HCT116 (cell line): ENCODE measurements around the gene PSME3IP1. TPM values are rescaled to one million over a fixed set of nuclear protein-coding genes. Genes with fewer than 3 reads are reported as not detected.

Source experiments
- ATAC-seq: fragments of 200-7000 bp; cut with Tn5 transposase; 2 replicates; pipeline ENCODE4 v1.9.1; 2020; ENCODE audit warnings: mild to moderate bottlenecking, moderate library complexity
- BruUV-seq: library from RNA; stranded (reverse); fragments of 400-500 nt; replicated peaks from 2 replicates; lab custom pipeline; 2021; lab: Mats Ljungman, UMichigan
- CTCF ChIA-PET: fragments of 300-600 bp; sonication (Branson Sonifier 250); formaldehyde crosslinking; loops from one replicate; lab custom pipeline; 2021; ENCODE audit warnings: antibody characterized with exemption; lab: Charles Lee
- POLR2A ChIA-PET: fragments of 300-600, 350-600 bp; sonication (Branson Sonifier 250); formaldehyde crosslinking; loops from one replicate; lab custom pipeline; 2021; ENCODE audit warnings: antibody characterized with exemption; lab: Charles Lee
- RAD21 ChIA-PET, 2 experiments: fragments of 300-600 bp; sonication (Branson Sonifier 250); formaldehyde crosslinking; loops; one replicate each; lab custom pipeline; 2023; ENCODE audit warnings: low total read pairs in 2 of 2; ENCODE audit not compliant: uncharacterized antibody in 2 of 2, unreplicated experiment in 2 of 2, low non-redundant PET in 1 of 2; lab: Charles Lee
- DNase-seq: peaks from one replicate; pipeline ENCODE4 v3.0.0-alpha.2; 2010; ENCODE audit warnings: low read depth, low spot score
- H2AFZ ChIP-seq: fragments of 200-600 bp; shearing (Covaris generic), sonication (generic); 2 replicates; pipeline ENCODE4 v1.6.1; 2017; ENCODE audit warnings: low read depth, mixed run types, mixed read lengths, antibody characterized with exemption, low read length; ENCODE audit not compliant: poor library complexity, severe bottlenecking
- H3K27ac ChIP-seq: 2 replicates; pipeline ENCODE4 v1.5.1; 2012; ENCODE audit warnings: low read depth, low read length
- H3K27me3 ChIP-seq: fragments of 200-600 bp; sonication (generic); 2 replicates; pipeline ENCODE4 v1.6.1; 2016; ENCODE audit warnings: mixed run types, low read length, mixed read lengths; ENCODE audit not compliant: insufficient read depth
- H3K36me3 ChIP-seq, 2 experiments: fragments of 200-500 bp in 1 of 2; fragments of 200-600 bp in 1 of 2; sonication (Bioruptor generic) in 1 of 2; sonication (generic) in 1 of 2; 2 replicates each; pipeline versions ENCODE4 v1.5.1 to v1.6.1; 2014 to 2016; ENCODE audit warnings: low read length in 2 of 2, inconsistent platforms in 1 of 2, mixed read lengths in 1 of 2, mixed run types in 1 of 2; ENCODE audit not compliant: insufficient read depth in 2 of 2, control insufficient read depth in 1 of 2
- H3K4me1 ChIP-seq, 2 experiments: fragments of 200-600 bp in 1 of 2; sonication (generic) in 1 of 2; 2 replicates each; pipeline versions ENCODE4 v1.5.1 to v1.6.1; 2012 to 2017; ENCODE audit warnings: low read length in 2 of 2, inconsistent platforms in 1 of 2, mild to moderate bottlenecking in 1 of 2, mixed read lengths in 1 of 2, mixed run types in 1 of 2, moderate library complexity in 1 of 2; ENCODE audit not compliant: insufficient read depth in 2 of 2, control insufficient read depth in 1 of 2
- H3K4me2 ChIP-seq: fragments of 200-600 bp; sonication (generic); 2 replicates; pipeline ENCODE4 v1.6.1; 2017; ENCODE audit warnings: mixed run types, low read length, mixed read lengths
- H3K4me3 ChIP-seq, 2 experiments: fragments of 200-600 bp in 1 of 2; sonication (generic) in 1 of 2; replicated peaks in 1 of 2; 2 replicates each; pipeline ENCODE4 v1.5.1; 2011 to 2016; ENCODE audit warnings: low read length in 2 of 2, control low read depth in 1 of 2, low read depth in 1 of 2, mild to moderate bottlenecking in 1 of 2, mixed read lengths in 1 of 2, mixed run types in 1 of 2
- H3K79me2 ChIP-seq: fragments of 200-600 bp; sonication (generic); 2 replicates; pipeline ENCODE4 v1.6.1; 2017; ENCODE audit warnings: mild to moderate bottlenecking, mixed run types, low read length, moderate library complexity, mixed read lengths; ENCODE audit not compliant: insufficient read depth
- H3K9ac ChIP-seq: fragments of 200-600 bp; sonication (generic); 2 replicates; pipeline ENCODE4 v1.6.1; 2016; ENCODE audit warnings: low read length, mixed read lengths
- H3K9me2 ChIP-seq: fragments of 200-600 bp; sonication (generic), shearing (Covaris generic); 2 replicates; pipeline ENCODE4 v1.6.1; 2017; ENCODE audit warnings: mixed run types, mild to moderate bottlenecking, moderate library complexity; ENCODE audit not compliant: insufficient read depth
- H3K9me3 ChIP-seq, 2 experiments: fragments of 200-500 bp in 1 of 2; fragments of 200-600 bp in 1 of 2; sonication (Bioruptor generic) in 1 of 2; sonication (generic) in 1 of 2; 2 replicates each; pipeline ENCODE4 v1.6.1; 2014 to 2017; ENCODE audit warnings: low read length in 2 of 2, mixed read lengths in 2 of 2, inconsistent platforms in 1 of 2, low read depth in 1 of 2, mild to moderate bottlenecking in 1 of 2, mixed run types in 1 of 2, moderate library complexity in 1 of 2; ENCODE audit not compliant: control insufficient read depth in 1 of 2, insufficient read depth in 1 of 2
- H4K20me1 ChIP-seq: fragments of 200-600 bp; sonication (generic), shearing (Covaris generic); 2 replicates; pipeline ENCODE4 v1.6.1; 2017; ENCODE audit warnings: mixed run types, mild to moderate bottlenecking, moderate library complexity; ENCODE audit not compliant: insufficient read depth
- CEBPB ChIP-seq: IDR thresholded peaks from 2 replicates; pipeline ENCODE4 v1.6.1; 2012; ENCODE audit warnings: low read depth
- ELF1 ChIP-seq: IDR thresholded peaks from 2 replicates; pipeline ENCODE4 v1.6.1; 2012; ENCODE audit warnings: low read depth, borderline replicate concordance
- EZH2 ChIP-seq: fragments of 200-600 bp; sonication (generic); IDR thresholded peaks from 2 replicates; pipeline ENCODE4 v1.6.1; 2017; ENCODE audit warnings: antibody characterized with exemption, mixed run types
- EZH2phosphoT487 ChIP-seq: fragments of 200-600 bp; IDR thresholded peaks from 2 replicates; pipeline ENCODE4 v1.6.1; 2018; ENCODE audit warnings: antibody characterized with exemption, borderline replicate concordance
- FOSL1 ChIP-seq: IDR thresholded peaks from 2 replicates; pipeline ENCODE4 v1.6.1; 2012; ENCODE audit warnings: low read depth
- JUND ChIP-seq: IDR thresholded peaks from 2 replicates; pipeline ENCODE4 v1.6.1; 2012
- POLR2AphosphoS5 ChIP-seq: IDR thresholded peaks from 2 replicates; pipeline ENCODE4 v1.6.1; 2011; ENCODE audit warnings: mild to moderate bottlenecking, low read depth, low read length, moderate library complexity
- RAD21 ChIP-seq: IDR thresholded peaks from 2 replicates; pipeline ENCODE4 v1.6.1; 2012; ENCODE audit warnings: low read depth, mild to moderate bottlenecking
- SP1 ChIP-seq: IDR thresholded peaks from 2 replicates; pipeline ENCODE4 v1.6.1; 2012; ENCODE audit warnings: low read depth
- TCF7L2 ChIP-seq: IDR thresholded peaks from 2 replicates; pipeline ENCODE4 v1.7.0; 2011; ENCODE audit warnings: borderline replicate concordance, inconsistent platforms; ENCODE audit not compliant: insufficient read depth, insufficient read length; ENCODE audit errors: extremely low read depth
- YY1 ChIP-seq: IDR thresholded peaks from 2 replicates; pipeline ENCODE4 v1.6.1; 2011; ENCODE audit warnings: low read length, low read depth, moderate library complexity, mild to moderate bottlenecking; ENCODE audit not compliant: insufficient replicate concordance; ENCODE audit errors: extremely low read depth
- ZFX ChIP-seq: fragments of 450-650 bp; IDR thresholded peaks from 2 replicates; pipeline ENCODE4 v1.6.1; 2017
- ZNF274 ChIP-seq: fragments of 200-500 bp; sonication (Bioruptor generic); IDR thresholded peaks from 2 replicates; pipeline ENCODE4 v1.6.1; 2014; ENCODE audit warnings: mild to moderate bottlenecking, low read depth, low read length, inconsistent platforms
- intact Hi-C: fragments of 100-400 bp; cut with micrococcal nuclease; formaldehyde crosslinking; loops from 2 replicates; pipeline ENCODE4 v1.10.0; 2022
- total RNA-seq: library from RNA; stranded (reverse); gene quantifications from one replicate; pipeline ENCODE4 v1.2.1, GENCODE V29; 2021; ENCODE audit not compliant: unreplicated experiment
- TF ChIP-seq, protein P1 (sequence below): IDR thresholded peaks from 2 replicates; pipeline ENCODE4 v1.6.1; 2012
- TF ChIP-seq, protein P2 (sequence below): IDR thresholded peaks from 2 replicates; pipeline ENCODE4 v1.6.1; 2012; ENCODE audit warnings: low read depth
- TF ChIP-seq, protein P3 (sequence below): IDR thresholded peaks from 2 replicates; pipeline ENCODE4 v1.6.1; 2011; ENCODE audit warnings: mild to moderate bottlenecking, low read length, moderate library complexity; ENCODE audit not compliant: insufficient replicate concordance; ENCODE audit errors: extremely low read depth

Gene PSME3IP1
- total RNA-seq, 1 experiment from 2014 or later, result 88.5 TPM

DNA sequence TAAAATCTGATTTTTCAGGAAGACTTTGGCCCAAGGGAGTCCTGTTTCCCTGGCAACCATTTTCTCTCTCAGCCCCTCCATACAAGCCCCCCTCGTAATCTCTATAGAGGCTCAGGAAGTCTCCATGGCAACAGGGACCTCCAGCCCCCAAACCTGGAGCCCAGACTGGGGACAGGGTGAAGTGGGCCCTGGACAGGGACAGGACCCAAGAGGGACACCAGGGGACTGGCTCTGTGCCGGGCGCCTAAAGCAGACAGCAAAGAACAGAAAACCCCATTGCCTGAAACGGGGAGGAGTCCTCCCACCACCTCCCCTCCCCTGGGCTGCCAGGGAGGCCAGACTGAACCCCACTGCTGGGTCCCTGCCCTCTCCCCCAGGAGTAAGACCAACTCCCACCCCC lies 52.8 kb downstream of the PSME3IP1 start:
- no peak overlapping the region for H3K27ac ChIP-seq
- H3K4me2 ChIP-seq, result no peak overlapping the region
- ATAC-seq (no peak), DNase-seq (no peak)
- no TSS peak for BruUV-seq
- H3K4me1 ChIP-seq, result no peaks in the 10 kb centered on the region; a peak in 1 of 4 replicates
- no peaks in the 10 kb centered on the region for H3K9me2 ChIP-seq
- no peaks in the 10 kb centered on the region for H3K36me3 ChIP-seq
- H3K79me2 ChIP-seq, result no peaks in the 10 kb centered on the region
- H2AFZ ChIP-seq, result no peak overlapping the region
- TF ChIP-seq TCF7L2 (no peak), ZFX (no peak), JUND (no peak), RAD21 (no peak)
- TF ChIP-seq, protein P1, sequence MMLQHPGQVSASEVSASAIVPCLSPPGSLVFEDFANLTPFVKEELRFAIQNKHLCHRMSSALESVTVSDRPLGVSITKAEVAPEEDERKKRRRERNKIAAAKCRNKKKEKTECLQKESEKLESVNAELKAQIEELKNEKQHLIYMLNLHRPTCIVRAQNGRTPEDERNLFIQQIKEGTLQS, result no peak
- H3K9ac ChIP-seq, result no peak overlapping the region
- H4K20me1 ChIP-seq, result no peaks in the 10 kb centered on the region
- no peak overlapping the region for H3K4me3 ChIP-seq
- H3K27me3 ChIP-seq, result no peaks in the 10 kb centered on the region
- POLR2A ChIA-PET, result no interaction called here
- intact Hi-C loops, result no loop called here
- no peaks in the 10 kb centered on the region for H3K9me3 ChIP-seq
- CTCF ChIA-PET, result no interaction called here
- RAD21 ChIA-PET, result no interaction called here

DNA sequence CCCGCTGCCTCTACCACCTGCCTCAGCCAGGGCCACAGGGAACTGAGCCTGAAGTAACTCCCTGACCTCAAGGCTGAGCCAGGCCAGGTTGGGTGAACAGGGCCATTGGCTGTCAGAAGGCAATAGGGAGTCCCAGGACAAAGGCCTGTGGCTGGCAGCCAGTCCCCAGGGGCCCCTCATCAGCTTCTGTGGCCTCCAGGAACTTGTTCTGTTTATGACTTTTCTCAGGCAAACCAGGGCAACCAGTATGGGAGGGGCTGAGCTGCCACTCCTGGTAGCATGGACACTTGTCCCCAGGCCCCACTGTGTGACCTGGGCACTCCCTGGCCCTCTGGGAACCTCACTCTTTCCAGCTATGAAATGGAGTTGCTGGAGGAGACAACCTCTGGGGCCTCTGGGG lies 53.4 kb downstream of the PSME3IP1 start:
- Histone ChIP-seq H3K27ac (no peak overlapping the region), H3K9me2 (no peaks in the 10 kb centered on the region), H2AFZ (no peak overlapping the region), H3K4me2 (no peak overlapping the region), H3K4me1 (no peaks in the 10 kb centered on the region; a peak in 1 of 4 replicates), H3K79me2 (no peaks in the 10 kb centered on the region), H3K27me3 (no peaks in the 10 kb centered on the region), H3K9me3 (no peaks in the 10 kb centered on the region), H3K4me3 (no peak overlapping the region), H4K20me1 (no peaks in the 10 kb centered on the region), H3K36me3 (no peaks in the 10 kb centered on the region), H3K9ac (no peak overlapping the region)
- ChIA-PET POLR2A (no interaction called here), RAD21 (no interaction called here), CTCF (no interaction called here)
- DNase-seq, result no peak
- intact Hi-C loops, result no loop called here
- ATAC-seq, result no peak
- BruUV-seq, result no TSS peak
- TF ChIP-seq, protein P1, result no peak
- TF ChIP-seq FOSL1, result no peak
- no peak for TF ChIP-seq YY1
- TF ChIP-seq EZH2phosphoT487, result no peak
- no peak for TF ChIP-seq POLR2AphosphoS5
- no peak for TF ChIP-seq ZNF274
- TF ChIP-seq ZFX, result no peak
- TF ChIP-seq ELF1, result no peak
- no peak for TF ChIP-seq SP1
- no peak for TF ChIP-seq EZH2
- no peak for TF ChIP-seq CEBPB
- TF ChIP-seq, protein P2, sequence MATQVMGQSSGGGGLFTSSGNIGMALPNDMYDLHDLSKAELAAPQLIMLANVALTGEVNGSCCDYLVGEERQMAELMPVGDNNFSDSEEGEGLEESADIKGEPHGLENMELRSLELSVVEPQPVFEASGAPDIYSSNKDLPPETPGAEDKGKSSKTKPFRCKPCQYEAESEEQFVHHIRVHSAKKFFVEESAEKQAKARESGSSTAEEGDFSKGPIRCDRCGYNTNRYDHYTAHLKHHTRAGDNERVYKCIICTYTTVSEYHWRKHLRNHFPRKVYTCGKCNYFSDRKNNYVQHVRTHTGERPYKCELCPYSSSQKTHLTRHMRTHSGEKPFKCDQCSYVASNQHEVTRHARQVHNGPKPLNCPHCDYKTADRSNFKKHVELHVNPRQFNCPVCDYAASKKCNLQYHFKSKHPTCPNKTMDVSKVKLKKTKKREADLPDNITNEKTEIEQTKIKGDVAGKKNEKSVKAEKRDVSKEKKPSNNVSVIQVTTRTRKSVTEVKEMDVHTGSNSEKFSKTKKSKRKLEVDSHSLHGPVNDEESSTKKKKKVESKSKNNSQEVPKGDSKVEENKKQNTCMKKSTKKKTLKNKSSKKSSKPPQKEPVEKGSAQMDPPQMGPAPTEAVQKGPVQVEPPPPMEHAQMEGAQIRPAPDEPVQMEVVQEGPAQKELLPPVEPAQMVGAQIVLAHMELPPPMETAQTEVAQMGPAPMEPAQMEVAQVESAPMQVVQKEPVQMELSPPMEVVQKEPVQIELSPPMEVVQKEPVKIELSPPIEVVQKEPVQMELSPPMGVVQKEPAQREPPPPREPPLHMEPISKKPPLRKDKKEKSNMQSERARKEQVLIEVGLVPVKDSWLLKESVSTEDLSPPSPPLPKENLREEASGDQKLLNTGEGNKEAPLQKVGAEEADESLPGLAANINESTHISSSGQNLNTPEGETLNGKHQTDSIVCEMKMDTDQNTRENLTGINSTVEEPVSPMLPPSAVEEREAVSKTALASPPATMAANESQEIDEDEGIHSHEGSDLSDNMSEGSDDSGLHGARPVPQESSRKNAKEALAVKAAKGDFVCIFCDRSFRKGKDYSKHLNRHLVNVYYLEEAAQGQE, result no peak
- TF ChIP-seq, protein P3, sequence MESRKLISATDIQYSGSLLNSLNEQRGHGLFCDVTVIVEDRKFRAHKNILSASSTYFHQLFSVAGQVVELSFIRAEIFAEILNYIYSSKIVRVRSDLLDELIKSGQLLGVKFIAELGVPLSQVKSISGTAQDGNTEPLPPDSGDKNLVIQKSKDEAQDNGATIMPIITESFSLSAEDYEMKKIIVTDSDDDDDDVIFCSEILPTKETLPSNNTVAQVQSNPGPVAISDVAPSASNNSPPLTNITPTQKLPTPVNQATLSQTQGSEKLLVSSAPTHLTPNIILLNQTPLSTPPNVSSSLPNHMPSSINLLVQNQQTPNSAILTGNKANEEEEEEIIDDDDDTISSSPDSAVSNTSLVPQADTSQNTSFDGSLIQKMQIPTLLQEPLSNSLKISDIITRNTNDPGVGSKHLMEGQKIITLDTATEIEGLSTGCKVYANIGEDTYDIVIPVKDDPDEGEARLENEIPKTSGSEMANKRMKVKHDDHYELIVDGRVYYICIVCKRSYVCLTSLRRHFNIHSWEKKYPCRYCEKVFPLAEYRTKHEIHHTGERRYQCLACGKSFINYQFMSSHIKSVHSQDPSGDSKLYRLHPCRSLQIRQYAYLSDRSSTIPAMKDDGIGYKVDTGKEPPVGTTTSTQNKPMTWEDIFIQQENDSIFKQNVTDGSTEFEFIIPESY, result no peak
